Measurements from ENCODE around the gene ANKRD6.

GRCh38 chr6:89680150-89680549 is 247.2 kb downstream of the ANKRD6 start:
- TF ChIP-seq POLR2AphosphoS5 (IDR thresholded peaks at IDR 0.05; ENCODE audit: low read depth, low read length) (no peak), FOXJ3 (CRISPR knock-in tag; IDR thresholded peaks at IDR 0.05) (no peak), YY1 (IDR thresholded peaks at IDR 0.05; ENCODE audit: low read depth) (no peak), CTCF (IDR thresholded peaks at IDR 0.05) (no peak), NRF1 (IDR thresholded peaks at IDR 0.05; ENCODE audit: low read depth, low read length) (no peak), RAD21 (IDR thresholded peaks at IDR 0.05; ENCODE audit: low read length) (no peak), REST (IDR thresholded peaks at IDR 0.05; ENCODE audit: low read depth, low read length) (no peak)
